ENCODE results near the gene KCND1.

Gene KCND1

GRCh38 chrX:48938721-48939425, 32.8 kb downstream of the KCND1 start:
- no peak for DNase-seq (ENCODE audit: low read depth in 2 of 2, low spot score in 1 of 2)

GRCh38 chrX:48937054-48937907, 34.4 kb downstream of the KCND1 start:
- peak; percentile 75 to 78 for DNase-seq (ENCODE audit: low read depth in 2 of 2, low spot score in 1 of 2)

- no peak for DNase-seq (ENCODE audit: low read depth in 2 of 2, low spot score in 1 of 2)
Observed at GRCh38 chrX:48936429-48937053, 35.1 kb downstream of the KCND1 start.

GRCh38 chrX:48935301-48935670, 36.4 kb downstream of the KCND1 start:
- DNase-seq (ENCODE audit: low read depth in 2 of 2, low spot score in 1 of 2) = no peak

- DNase-seq (ENCODE audit: low read depth in 2 of 2, low spot score in 1 of 2) = no peak
Observed at GRCh38 chrX:48934581-48935300, 36.9 kb downstream of the KCND1 start.

- DNase-seq (ENCODE audit: low read depth in 2 of 2, low spot score in 1 of 2) = no peak
Observed at GRCh38 chrX:48933757-48934156, 37.9 kb downstream of the KCND1 start.

GRCh38 chrX:48927736-48928382, 43.8 kb downstream of the KCND1 start:
- no peak for DNase-seq (ENCODE audit: low read depth in 2 of 2, low spot score in 1 of 2)

- DNase-seq (ENCODE audit: low read depth in 2 of 2, low spot score in 1 of 2) = no peak
Observed at GRCh38 chrX:48927123-48927522, 44.5 kb downstream of the KCND1 start.

GRCh38 chrX:48924270-48924669, 47.4 kb downstream of the KCND1 start:
- no peak for DNase-seq (ENCODE audit: low read depth in 2 of 2, low spot score in 1 of 2)

GRCh38 chrX:48923771-48924170, 47.9 kb downstream of the KCND1 start:
- DNase-seq (ENCODE audit: low read depth in 2 of 2, low spot score in 1 of 2) = no peak

GRCh38 chrX:48920718-48921104, 50.9 kb downstream of the KCND1 start:
- no peak for DNase-seq (ENCODE audit: low read depth in 2 of 2, low spot score in 1 of 2)

- DNase-seq (ENCODE audit: low read depth in 2 of 2, low spot score in 1 of 2) = no peak
Observed at GRCh38 chrX:48919947-48920717, 51.5 kb downstream of the KCND1 start.

GRCh38 chrX:48919360-48919841, 52.2 kb downstream of the KCND1 start:
- no peak for DNase-seq (ENCODE audit: low read depth in 2 of 2, low spot score in 1 of 2)

GRCh38 chrX:48918643-48919340, 52.9 kb downstream of the KCND1 start, which contains the start of gene PIM2:
Gene PIM2, minus strand, starts transcription at chrX:48919024. Its CDS starts 190 bp downstream, at chrX:48918834.
- DNase-seq (ENCODE audit: low read depth in 2 of 2, low spot score in 1 of 2) = peak; percentile 71 to 84

GRCh38 chrX:48918301-48918642, 53.4 kb downstream of the KCND1 start:
- no peak for DNase-seq (ENCODE audit: low read depth in 2 of 2, low spot score in 1 of 2)

- DNase-seq (ENCODE audit: low read depth in 2 of 2, low spot score in 1 of 2) = peak; percentile 61 to 75
Observed at GRCh38 chrX:48917139-48918001, 54.3 kb downstream of the KCND1 start.

GRCh38 chrX:48914593-48915493, 56.8 kb downstream of the KCND1 start:
- DNase-seq (ENCODE audit: low read depth in 2 of 2, low spot score in 1 of 2) = no peak

All from stimulated activated CD8-positive, alpha-beta memory T cell treated with anti-CD3 and anti-CD28 coated beads, Interleukin-4, amount 100 ng/mL, for 1 hour (primary cell).